K562 (cell line): ENCODE data around the gene PTPN9. TPM values are rescaled to one million over a fixed set of nuclear protein-coding genes. Genes with fewer than 3 reads are reported as not detected.

ENCODE experiments used
- ATF3 ChIP-seq, 2 experiments: fragments of 450-650 bp in 1 of 2; sonication (generic) in 1 of 2; formaldehyde crosslinking in 1 of 2; IDR thresholded peaks in 1 of 2; conservative IDR thresholded peaks in 1 of 2; 2 replicates each; pipeline versions ENCODE4 v1.6.1 to v1.8.1; 2016 to 2023; ENCODE audit warnings: mild to moderate bottlenecking in 2 of 2, moderate library complexity in 2 of 2, inconsistent platforms in 1 of 2, missing genetic modification reagents in 1 of 2
- E2F6 ChIP-seq, 2 experiments: IDR thresholded peaks; 2 replicates each; pipeline ENCODE4 v1.6.1; 2011; ENCODE audit warnings: borderline replicate concordance in 1 of 2, control low read depth in 1 of 2, low read depth in 1 of 2, low read length in 1 of 2, mild to moderate bottlenecking in 1 of 2, mixed read lengths in 1 of 2, moderate library complexity in 1 of 2; ENCODE audit not compliant: insufficient read depth in 1 of 2, insufficient read length in 1 of 2, poor library complexity in 1 of 2, severe bottlenecking in 1 of 2; ENCODE audit errors: extremely low read depth in 1 of 2
- ELF2 ChIP-seq: fragments of 250-450 bp; sonication (Bioruptor Pico); IDR thresholded peaks from 2 replicates; pipeline ENCODE4 v1.5.0; 2021; ENCODE audit warnings: mild to moderate bottlenecking
- EP400 ChIP-seq: fragments of 450-650 bp; IDR thresholded peaks from 2 replicates; pipeline ENCODE4 v1.6.1; 2017; ENCODE audit warnings: antibody characterized with exemption, mild to moderate bottlenecking, moderate library complexity
- HES1 ChIP-seq: fragments of 450-650 bp; IDR thresholded peaks from 2 replicates; pipeline ENCODE4 v1.6.1; 2016; ENCODE audit warnings: low read depth, mild to moderate bottlenecking, moderate library complexity
- MGA ChIP-seq: fragments of 450-650 bp; IDR thresholded peaks from 2 replicates; pipeline ENCODE4 v1.6.1; 2016; ENCODE audit warnings: mild to moderate bottlenecking, moderate library complexity
- TSC22D4 ChIP-seq: fragments of 450-650 bp; IDR thresholded peaks from 2 replicates; pipeline ENCODE4 v1.6.1; 2016; ENCODE audit warnings: missing genetic modification characterization, missing biosample characterization, control low read depth
- ZNF507 ChIP-seq: conservative IDR thresholded peaks from 2 replicates; pipeline ENCODE4 v1.6.1; 2017; ENCODE audit warnings: missing genetic modification characterization, missing compliant biosample characterization
- polyA plus RNA-seq, 8 experiments: library from polyadenylated mRNA; depleted of rRNA in 4 of 8; stranded (reverse) in 5 of 8; unstranded in 3 of 8; fragments of >200 nt; fragmentation: Nextera tagmentation in 2 of 8; fragmentation: Illumina TruSeq in 1 of 8; extraction: Ambion mirVana in 2 of 8; extraction: Trizol in 1 of 8; gene quantifications; 2 replicates each; pipeline versions ENCODE4 v1.2.1 to v1.2.3, GENCODE V29; 2011 to 2014; ENCODE audit warnings: inconsistent platforms in 1 of 8, missing spikeins in 1 of 8
- total RNA-seq, 7 experiments: library from RNA; depleted of rRNA in 6 of 7; stranded (reverse); fragments of >200 nt in 6 of 7; fragmentation: Illumina TruSeq in 2 of 7; extraction: Trizol in 2 of 7; gene quantifications; 2 replicates each; pipeline versions ENCODE4 v1.2.1 to v1.2.3, GENCODE V29; 2011 to 2021; ENCODE audit warnings: low replicate concordance in 1 of 7

Gene PTPN9
- total and polyA plus RNA-seq, 9 of the 15 experiments (the other 6 are each of a cell fraction or from before 2014, with no cell fraction given), result 5.0 to 24.0 (median 14.2) TPM

- TF ChIP-seq MGA, result peak; percentile 41
- TF ChIP-seq ZNF507 (tag), result no peak
- TF ChIP-seq TSC22D4 (tag), result no peak
- TF ChIP-seq EP400, result peak; percentile 7; the same call in 1 of the 2 replicates
- TF ChIP-seq ELF2 (CRISPR knock-in tag), result peak; percentile 70; the same call in 1 of the 2 replicates
- TF ChIP-seq ATF3 (IDR thresholded peaks at IDR 0.05), result no peak
- 0 out of 2 replicates have a peak, but pooled peaks have one; percentile 10 for TF ChIP-seq ATF3 (CRISPR knock-in tag; conservative IDR thresholded peaks at IDR 0.05)
- TF ChIP-seq HES1, result 0 out of 2 replicates have a peak, but pooled peaks have one; percentile 9
- peak; percentile 61 for TF ChIP-seq E2F6 (IDR thresholded peaks at IDR 0.05; ENCODE audit: borderline replicate concordance in 1 of 2, extremely low read depth in 1 of 2, insufficient read depth in 1 of 2, insufficient read length in 1 of 2, low read depth in 1 of 2, low read length in 1 of 2, poor library complexity in 1 of 2, severe bottlenecking in 1 of 2)
These were observed 126.0 kb downstream of the PTPN9 start (continued) for GRCh38 chr15:75452865-75453702.
